GM10266 (cell line): ENCODE data around the gene E2F3.

Experiments used
- DNase-seq: peaks from one replicate; pipeline ENCODE4 v3.0.0; 2012; ENCODE audit errors: extremely low spot score
- CTCF ChIP-seq: IDR thresholded peaks from 2 replicates; pipeline ENCODE4 v1.5.1; 2012; ENCODE audit warnings: mild to moderate bottlenecking, low read depth; ENCODE audit not compliant: control insufficient read depth, insufficient read depth; ENCODE audit errors: missing control alignments

Gene E2F3

DNA sequence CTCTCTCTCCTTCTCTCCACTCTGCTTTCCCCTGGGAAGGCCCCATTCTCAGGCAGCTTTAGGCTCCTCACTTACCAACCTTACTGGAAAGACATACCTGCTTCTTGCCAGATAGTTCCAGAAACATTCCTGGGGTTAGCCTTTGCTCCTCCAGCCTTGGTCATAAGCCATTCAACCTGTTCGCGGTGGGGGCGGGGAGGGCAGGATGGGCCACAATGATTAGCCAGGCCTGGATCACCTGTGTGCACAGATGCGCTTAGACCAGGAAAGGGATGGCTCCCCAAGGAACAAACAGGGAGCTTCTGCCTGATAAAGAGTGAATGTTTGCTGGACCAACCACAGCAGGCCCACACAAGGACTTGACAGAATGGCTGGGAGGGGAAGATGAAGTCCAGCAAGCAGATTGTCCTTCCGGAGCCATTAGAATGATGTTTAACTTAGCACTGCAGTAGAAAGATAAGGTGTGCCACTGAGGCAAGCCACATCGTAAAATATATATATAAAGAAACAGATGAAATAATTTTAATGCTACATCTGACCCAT lies 74.9 kb downstream of the E2F3 start:
- no peak for DNase-seq
- no peak for TF ChIP-seq CTCF

DNA sequence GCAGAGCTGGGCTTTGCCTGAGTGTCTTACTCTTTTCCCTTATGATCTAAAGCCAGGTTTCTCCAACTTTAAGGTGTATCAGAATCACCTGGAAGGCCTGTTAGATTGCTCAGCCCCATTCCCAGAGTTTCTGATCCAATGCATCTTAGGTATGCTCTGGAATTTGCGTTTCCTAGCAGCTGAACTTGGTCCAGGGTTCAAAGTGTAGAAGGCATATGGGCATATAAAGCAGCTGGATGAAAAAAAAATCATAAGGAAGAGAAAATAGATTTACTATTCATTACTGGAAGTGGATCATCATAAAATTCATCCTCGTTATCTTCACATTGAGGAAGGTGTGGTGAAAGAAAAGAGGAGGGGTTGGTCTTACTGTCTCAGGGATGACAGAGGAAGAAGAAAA lies 75.8 kb downstream of the E2F3 start:
- TF ChIP-seq CTCF, result no peak
- DNase-seq, result no peak

GRCh38 chr6:20479060-20479459 lies 77.4 kb downstream of the E2F3 start:
- TF ChIP-seq CTCF, result no peak
- DNase-seq, result no peak

DNA sequence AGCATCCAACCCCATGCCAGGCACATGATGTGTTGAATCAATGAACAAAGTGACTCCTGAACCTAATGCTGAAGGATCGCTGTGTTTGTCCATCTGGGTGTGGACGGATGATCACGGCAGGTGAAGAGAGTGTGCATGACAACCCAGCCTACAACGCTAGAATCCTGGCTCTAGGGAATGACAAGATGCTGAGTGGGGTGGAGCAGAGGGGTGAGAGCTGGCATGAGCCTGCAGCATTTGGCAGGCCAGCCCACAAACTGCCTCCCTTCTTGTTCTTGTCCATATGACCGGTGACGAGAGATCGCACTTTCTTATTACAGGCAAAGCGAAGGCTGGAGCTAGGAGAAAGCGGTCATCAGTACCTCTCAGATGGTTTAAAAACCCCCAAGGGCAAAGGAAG lies 77.8 kb downstream of the E2F3 start:
- DNase-seq, result no peak
- TF ChIP-seq CTCF, result no peak

DNA sequence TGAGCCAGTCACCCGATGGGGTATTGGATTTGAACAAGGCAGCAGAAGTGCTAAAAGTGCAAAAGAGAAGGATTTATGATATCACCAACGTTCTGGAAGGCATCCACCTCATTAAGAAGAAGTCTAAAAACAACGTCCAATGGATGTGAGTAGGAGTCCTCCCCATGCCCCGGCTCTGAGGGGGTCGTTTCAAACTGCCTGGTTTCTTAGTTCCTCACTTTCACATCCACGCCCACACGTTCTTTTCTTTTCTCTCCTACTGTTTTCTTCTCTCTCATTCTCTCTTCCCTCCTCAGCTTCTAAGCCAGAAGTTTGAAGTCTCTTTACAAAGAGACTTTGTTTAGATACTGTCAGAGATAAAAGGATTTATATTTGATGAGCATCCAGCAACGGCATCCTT lies 79.6 kb downstream of the E2F3 start:
- TF ChIP-seq CTCF, result no peak
- DNase-seq, result no peak

DNA sequence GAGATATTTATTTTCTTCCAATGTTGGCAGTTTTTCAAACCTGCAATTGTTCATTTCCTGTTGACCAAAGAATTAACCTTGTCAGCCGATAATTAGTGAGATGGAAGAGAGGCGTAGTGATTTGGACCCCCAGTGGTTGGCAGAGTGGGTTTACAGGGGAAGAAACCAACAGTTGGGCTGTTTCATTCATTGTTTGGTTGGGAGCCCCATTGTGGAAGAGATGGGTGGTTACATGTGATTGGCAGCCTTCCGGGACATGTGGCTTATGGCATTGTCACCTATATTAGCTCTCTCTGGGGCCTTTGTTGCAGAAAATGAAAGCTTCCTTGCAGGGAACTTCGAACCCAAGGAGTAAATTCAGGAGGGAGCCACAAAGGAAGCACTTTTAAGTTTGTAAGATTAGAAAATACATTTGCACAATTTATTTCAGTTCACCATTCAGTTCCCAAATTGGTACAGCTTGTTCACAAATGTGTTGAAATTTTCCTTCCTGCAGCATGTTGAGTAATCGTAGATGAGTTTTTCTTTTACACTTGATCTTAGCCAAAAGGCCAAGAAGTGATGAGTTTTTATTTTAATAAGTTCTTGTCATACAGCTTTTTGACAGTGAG lies 82.3 kb downstream of the E2F3 start:
- TF ChIP-seq CTCF, result no peak
- DNase-seq, result no peak

DNA sequence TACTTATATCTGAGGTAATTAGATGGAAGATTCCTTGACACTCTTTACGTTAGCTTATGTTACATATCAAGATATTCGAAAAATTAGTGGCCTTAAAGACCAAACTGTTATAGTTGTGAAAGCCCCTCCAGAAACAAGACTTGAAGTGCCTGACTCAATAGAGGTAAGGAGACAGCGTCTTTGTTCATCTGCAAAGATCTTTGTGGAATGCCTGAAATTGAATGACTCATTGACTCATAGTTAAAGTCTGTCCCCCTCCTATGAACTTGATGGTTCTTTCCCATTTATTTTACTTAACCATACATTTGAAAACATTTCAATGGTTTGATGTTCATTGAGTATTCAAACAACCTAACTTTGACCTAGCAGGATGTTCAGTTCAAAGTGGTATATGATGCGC lies 85.0 kb downstream of the E2F3 start:
- TF ChIP-seq CTCF, result no peak
- DNase-seq, result no peak
